WTC11 (cell line): ENCODE measurements around the gene MRPS33. TPM values are rescaled to one million over a fixed set of nuclear protein-coding genes. Genes with fewer than 3 reads are reported as not detected.

Experiments used
- ATAC-seq: fragments of 200-7000 bp; cut with Tn5 transposase; 2 replicates; pipeline ENCODE4 v1.10.0; 2021; ENCODE audit warnings: mild to moderate bottlenecking, moderate library complexity
- CTCF ChIA-PET: fragments of 300-600 bp; sonication (Branson Sonifier 250); formaldehyde crosslinking; loops from one replicate; lab custom pipeline; 2021; ENCODE audit warnings: antibody characterized with exemption; lab: Charles Lee
- POLR2A ChIA-PET: fragments of 350-600 bp; sonication (Branson Sonifier 250); formaldehyde crosslinking; loops from one replicate; lab custom pipeline; 2021; ENCODE audit warnings: antibody characterized with exemption; lab: Charles Lee
- DNase-seq: peaks from one replicate; pipeline ENCODE4 v3.0.0; 2021; ENCODE audit warnings: low spot score
- H3K27ac Mint-ChIP-seq: 2 replicates; pipeline ENCODE4 v1.8.0; 2021; ENCODE audit warnings: mixed read lengths
- H3K27me3 Mint-ChIP-seq: 2 replicates; pipeline ENCODE4 v1.8.0; 2021; ENCODE audit warnings: low read depth, mild to moderate bottlenecking, moderate library complexity, mixed read lengths
- H3K36me3 Mint-ChIP-seq: 2 replicates; pipeline ENCODE4 v1.8.0; 2021; ENCODE audit warnings: mixed read lengths
- H3K4me1 Mint-ChIP-seq: 2 replicates; pipeline ENCODE4 v1.8.0; 2022; ENCODE audit warnings: mixed read lengths
- H3K4me3 Mint-ChIP-seq: 2 replicates; pipeline ENCODE4 v1.8.0; 2021; ENCODE audit warnings: mild to moderate bottlenecking, moderate library complexity, mixed read lengths
- H3K9me3 Mint-ChIP-seq: 2 replicates; pipeline ENCODE4 v1.8.0; 2021; ENCODE audit warnings: mixed read lengths
- CBFB ChIP-seq: sonication (generic); formaldehyde crosslinking; IDR thresholded peaks from 2 replicates; pipeline ENCODE4 v1.8.1; 2022; ENCODE audit warnings: mild to moderate bottlenecking, low read depth, missing genetic modification reagents
- EMX1 ChIP-seq: fragments of 250-450 bp; sonication (Bioruptor Pico); IDR thresholded peaks from 2 replicates; pipeline ENCODE4 v1.8.0; 2021; ENCODE audit warnings: mild to moderate bottlenecking
- GRHL2 ChIP-seq: fragments of 250-450 bp; sonication (Bioruptor Pico); IDR thresholded peaks from 2 replicates; pipeline ENCODE4 v1.8.0; 2022; ENCODE audit warnings: mild to moderate bottlenecking, moderate library complexity; ENCODE audit not compliant: insufficient replicate concordance, severe bottlenecking
- MXD4 ChIP-seq: fragments of 250-450 bp; sonication (Bioruptor Pico); IDR thresholded peaks from 2 replicates; pipeline ENCODE4 v1.8.0; 2021; ENCODE audit warnings: mild to moderate bottlenecking, moderate library complexity, borderline replicate concordance
- NFYB ChIP-seq: sonication (generic); formaldehyde crosslinking; conservative IDR thresholded peaks from 2 replicates; pipeline ENCODE4 v1.8.0; 2022; ENCODE audit warnings: low read depth, missing genetic modification reagents
- NR3C1 ChIP-seq: sonication (generic); formaldehyde crosslinking; conservative IDR thresholded peaks from 2 replicates; pipeline ENCODE4 v1.8.1; 2023; ENCODE audit warnings: low read depth, mild to moderate bottlenecking, missing genetic modification reagents
- OVOL2 ChIP-seq: fragments of 250-450 bp; sonication (Bioruptor Pico); IDR thresholded peaks from 2 replicates; pipeline ENCODE4 v1.9.0; 2021; ENCODE audit warnings: mild to moderate bottlenecking, borderline replicate concordance
- SMAD3 ChIP-seq: sonication (generic); formaldehyde crosslinking; IDR thresholded peaks from 2 replicates; pipeline ENCODE4 v1.8.0; 2022; ENCODE audit warnings: missing genetic modification reagents, mild to moderate bottlenecking, borderline replicate concordance
- SMAD4 ChIP-seq: sonication (generic); formaldehyde crosslinking; IDR thresholded peaks from 2 replicates; pipeline ENCODE4 v1.8.0; 2022; ENCODE audit warnings: mild to moderate bottlenecking, missing genetic modification reagents
- ZNF138 ChIP-seq: sonication (generic); formaldehyde crosslinking; conservative IDR thresholded peaks from 2 replicates; pipeline ENCODE4 v1.8.1; 2022; ENCODE audit warnings: mild to moderate bottlenecking, moderate library complexity, missing genetic modification reagents
- ZNF317 ChIP-seq: sonication (generic); formaldehyde crosslinking; IDR thresholded peaks from 2 replicates; pipeline ENCODE4 v1.8.1; 2023; ENCODE audit warnings: low read depth, mild to moderate bottlenecking, moderate library complexity, missing genetic modification reagents, borderline replicate concordance
- ZNF423 ChIP-seq: fragments of 250-450 bp; sonication (Bioruptor Pico); IDR thresholded peaks from 2 replicates; pipeline ENCODE4 v2.1.2; 2022; ENCODE audit warnings: mild to moderate bottlenecking, moderate library complexity
- total RNA-seq: library from RNA; stranded (reverse); gene quantifications from 3 replicates; pipeline ENCODE4 v1.2.3, GENCODE V29; 2021
- TF ChIP-seq, protein P1 (sequence below): sonication (generic); formaldehyde crosslinking; IDR thresholded peaks from 2 replicates; pipeline ENCODE4 v1.8.0; 2022; ENCODE audit warnings: mild to moderate bottlenecking, missing genetic modification reagents
- TF ChIP-seq, protein P2 (sequence below): sonication (generic); formaldehyde crosslinking; IDR thresholded peaks from 2 replicates; pipeline ENCODE4 v1.8.1; 2022; ENCODE audit warnings: mild to moderate bottlenecking, moderate library complexity, missing genetic modification reagents
- TF ChIP-seq, protein P3 (sequence below): sonication (generic); formaldehyde crosslinking; IDR thresholded peaks from 2 replicates; pipeline ENCODE4 v1.8.0; 2022; ENCODE audit warnings: missing genetic modification reagents
- TF ChIP-seq, protein P4 (sequence below): sonication (generic); formaldehyde crosslinking; IDR thresholded peaks from 2 replicates; pipeline ENCODE4 v1.8.1; 2023; ENCODE audit warnings: mild to moderate bottlenecking, missing genetic modification reagents, moderate library complexity
- TF ChIP-seq, protein P5 (sequence below): fragments of 250-450 bp; sonication (Bioruptor Pico); IDR thresholded peaks from 2 replicates; pipeline ENCODE4 v1.8.0; 2021; ENCODE audit warnings: mild to moderate bottlenecking
- TF ChIP-seq, protein P6 (sequence below): sonication (generic); formaldehyde crosslinking; IDR thresholded peaks from 2 replicates; pipeline ENCODE4 v1.8.0; 2022; ENCODE audit warnings: mild to moderate bottlenecking, missing genetic modification reagents
- TF ChIP-seq, protein P7 (sequence below): fragments of 250-450 bp; sonication (Bioruptor Pico); IDR thresholded peaks from 2 replicates; pipeline ENCODE4 v1.9.0; 2021; ENCODE audit warnings: mild to moderate bottlenecking
- TF ChIP-seq, protein P8 (sequence below): sonication (generic); formaldehyde crosslinking; IDR thresholded peaks from 2 replicates; pipeline ENCODE4 v1.8.0; 2022; ENCODE audit warnings: mild to moderate bottlenecking, missing genetic modification reagents

Gene MRPS33
- total RNA-seq, 1 experiment from 2014 or later, result 63.5 TPM

DNA sequence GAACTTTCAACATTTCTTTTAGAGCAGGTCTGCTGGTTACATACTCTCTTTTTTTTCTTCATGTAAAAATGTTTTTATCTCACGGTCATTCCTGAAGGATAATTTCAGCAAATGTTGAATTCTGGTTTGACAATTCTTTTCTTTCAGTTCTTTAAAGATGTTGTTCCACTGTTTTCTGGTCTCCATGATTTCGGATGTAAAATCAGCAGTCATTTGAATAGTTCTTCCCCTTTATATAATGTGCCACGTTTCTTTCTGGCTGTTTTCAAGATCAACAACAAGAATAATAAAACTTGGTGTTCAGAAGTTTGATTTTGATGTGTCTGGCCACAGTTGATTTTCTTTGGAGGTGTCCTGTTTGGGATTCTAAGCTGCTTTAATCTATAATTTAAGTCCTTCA, 14.0 kb upstream of the MRPS33 start:
- Mint-ChIP-seq H3K27me3 (peaks cover 9% of the 10 kb centered on the region), H3K4me1 (peaks cover 18% of the 10 kb centered on the region), H3K36me3 (peaks cover 36% of the 10 kb centered on the region), H3K27ac (no peak overlapping the region), H3K9me3 (peaks cover 60% of the 10 kb centered on the region), H3K4me3 (no peak overlapping the region)
- ATAC-seq (no peak), DNase-seq (no peak)
- ChIA-PET CTCF (interaction anchor here (1.4 kb wide), 1 partner anchor 14 kb away, joined by 3 read pairs; the partner anchor contains the start of gene MRPS33), POLR2A (no interaction called here)
- TF ChIP-seq, protein P1, sequence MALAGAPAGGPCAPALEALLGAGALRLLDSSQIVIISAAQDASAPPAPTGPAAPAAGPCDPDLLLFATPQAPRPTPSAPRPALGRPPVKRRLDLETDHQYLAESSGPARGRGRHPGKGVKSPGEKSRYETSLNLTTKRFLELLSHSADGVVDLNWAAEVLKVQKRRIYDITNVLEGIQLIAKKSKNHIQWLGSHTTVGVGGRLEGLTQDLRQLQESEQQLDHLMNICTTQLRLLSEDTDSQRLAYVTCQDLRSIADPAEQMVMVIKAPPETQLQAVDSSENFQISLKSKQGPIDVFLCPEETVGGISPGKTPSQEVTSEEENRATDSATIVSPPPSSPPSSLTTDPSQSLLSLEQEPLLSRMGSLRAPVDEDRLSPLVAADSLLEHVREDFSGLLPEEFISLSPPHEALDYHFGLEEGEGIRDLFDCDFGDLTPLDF (CRISPR knock-in tag), result no peak
- TF ChIP-seq, protein P2, sequence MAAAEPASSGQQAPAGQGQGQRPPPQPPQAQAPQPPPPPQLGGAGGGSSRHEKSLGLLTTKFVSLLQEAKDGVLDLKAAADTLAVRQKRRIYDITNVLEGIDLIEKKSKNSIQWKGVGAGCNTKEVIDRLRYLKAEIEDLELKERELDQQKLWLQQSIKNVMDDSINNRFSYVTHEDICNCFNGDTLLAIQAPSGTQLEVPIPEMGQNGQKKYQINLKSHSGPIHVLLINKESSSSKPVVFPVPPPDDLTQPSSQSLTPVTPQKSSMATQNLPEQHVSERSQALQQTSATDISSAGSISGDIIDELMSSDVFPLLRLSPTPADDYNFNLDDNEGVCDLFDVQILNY (CRISPR knock-in tag), result no peak
- TF ChIP-seq ZNF317 (peak; percentile 90), NR3C1 (CRISPR knock-in tag) (no peak)

DNA sequence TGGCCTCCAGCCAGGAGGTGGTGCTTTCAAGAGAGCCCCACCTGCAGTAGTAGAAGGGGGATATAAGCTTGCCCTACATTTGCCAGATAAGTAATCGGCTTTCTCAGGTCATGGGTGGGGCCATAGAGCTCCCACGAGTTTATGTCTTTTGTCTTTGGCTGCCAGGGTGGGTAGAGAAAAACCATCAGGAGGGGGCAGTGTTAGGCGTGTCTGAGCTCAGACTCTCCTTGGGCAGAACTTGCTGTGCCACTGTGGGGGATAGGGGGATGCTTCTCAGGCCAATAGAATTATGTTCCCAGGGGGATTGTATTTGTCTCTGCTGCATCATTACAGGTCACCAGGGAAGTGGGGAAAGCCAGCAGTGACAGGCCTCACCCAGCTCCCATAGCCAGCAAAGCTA, 12.3 kb upstream of the MRPS33 start:
- no peak overlapping the region for H3K4me3 Mint-ChIP-seq
- DNase-seq (peak; percentile 32), ATAC-seq (peak; percentile 88)
- H3K27ac Mint-ChIP-seq, result no peak overlapping the region
- H3K36me3 Mint-ChIP-seq, result peaks cover 30% of the 10 kb centered on the region
- H3K9me3 Mint-ChIP-seq, result peaks cover 60% of the 10 kb centered on the region
- H3K27me3 Mint-ChIP-seq, result peaks cover 17% of the 10 kb centered on the region
- no peak for TF ChIP-seq SMAD4
- TF ChIP-seq, protein P2 (CRISPR knock-in tag), result no peak
- TF ChIP-seq, protein P3, sequence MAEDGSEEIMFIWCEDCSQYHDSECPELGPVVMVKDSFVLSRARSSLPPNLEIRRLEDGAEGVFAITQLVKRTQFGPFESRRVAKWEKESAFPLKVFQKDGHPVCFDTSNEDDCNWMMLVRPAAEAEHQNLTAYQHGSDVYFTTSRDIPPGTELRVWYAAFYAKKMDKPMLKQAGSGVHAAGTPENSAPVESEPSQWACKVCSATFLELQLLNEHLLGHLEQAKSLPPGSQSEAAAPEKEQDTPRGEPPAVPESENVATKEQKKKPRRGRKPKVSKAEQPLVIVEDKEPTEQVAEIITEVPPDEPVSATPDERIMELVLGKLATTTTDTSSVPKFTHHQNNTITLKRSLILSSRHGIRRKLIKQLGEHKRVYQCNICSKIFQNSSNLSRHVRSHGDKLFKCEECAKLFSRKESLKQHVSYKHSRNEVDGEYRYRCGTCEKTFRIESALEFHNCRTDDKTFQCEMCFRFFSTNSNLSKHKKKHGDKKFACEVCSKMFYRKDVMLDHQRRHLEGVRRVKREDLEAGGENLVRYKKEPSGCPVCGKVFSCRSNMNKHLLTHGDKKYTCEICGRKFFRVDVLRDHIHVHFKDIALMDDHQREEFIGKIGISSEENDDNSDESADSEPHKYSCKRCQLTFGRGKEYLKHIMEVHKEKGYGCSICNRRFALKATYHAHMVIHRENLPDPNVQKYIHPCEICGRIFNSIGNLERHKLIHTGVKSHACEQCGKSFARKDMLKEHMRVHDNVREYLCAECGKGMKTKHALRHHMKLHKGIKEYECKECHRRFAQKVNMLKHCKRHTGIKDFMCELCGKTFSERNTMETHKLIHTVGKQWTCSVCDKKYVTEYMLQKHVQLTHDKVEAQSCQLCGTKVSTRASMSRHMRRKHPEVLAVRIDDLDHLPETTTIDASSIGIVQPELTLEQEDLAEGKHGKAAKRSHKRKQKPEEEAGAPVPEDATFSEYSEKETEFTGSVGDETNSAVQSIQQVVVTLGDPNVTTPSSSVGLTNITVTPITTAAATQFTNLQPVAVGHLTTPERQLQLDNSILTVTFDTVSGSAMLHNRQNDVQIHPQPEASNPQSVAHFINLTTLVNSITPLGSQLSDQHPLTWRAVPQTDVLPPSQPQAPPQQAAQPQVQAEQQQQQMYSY (CRISPR knock-in tag), result no peak
- TF ChIP-seq, protein P4, sequence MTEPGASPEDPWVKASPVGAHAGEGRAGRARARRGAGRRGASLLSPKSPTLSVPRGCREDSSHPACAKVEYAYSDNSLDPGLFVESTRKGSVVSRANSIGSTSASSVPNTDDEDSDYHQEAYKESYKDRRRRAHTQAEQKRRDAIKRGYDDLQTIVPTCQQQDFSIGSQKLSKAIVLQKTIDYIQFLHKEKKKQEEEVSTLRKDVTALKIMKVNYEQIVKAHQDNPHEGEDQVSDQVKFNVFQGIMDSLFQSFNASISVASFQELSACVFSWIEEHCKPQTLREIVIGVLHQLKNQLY, result no peak
- TF ChIP-seq, protein P5, sequence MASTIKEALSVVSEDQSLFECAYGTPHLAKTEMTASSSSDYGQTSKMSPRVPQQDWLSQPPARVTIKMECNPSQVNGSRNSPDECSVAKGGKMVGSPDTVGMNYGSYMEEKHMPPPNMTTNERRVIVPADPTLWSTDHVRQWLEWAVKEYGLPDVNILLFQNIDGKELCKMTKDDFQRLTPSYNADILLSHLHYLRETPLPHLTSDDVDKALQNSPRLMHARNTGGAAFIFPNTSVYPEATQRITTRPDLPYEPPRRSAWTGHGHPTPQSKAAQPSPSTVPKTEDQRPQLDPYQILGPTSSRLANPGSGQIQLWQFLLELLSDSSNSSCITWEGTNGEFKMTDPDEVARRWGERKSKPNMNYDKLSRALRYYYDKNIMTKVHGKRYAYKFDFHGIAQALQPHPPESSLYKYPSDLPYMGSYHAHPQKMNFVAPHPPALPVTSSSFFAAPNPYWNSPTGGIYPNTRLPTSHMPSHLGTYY (CRISPR knock-in tag), result no peak
- no peak for TF ChIP-seq SMAD3
- TF ChIP-seq CBFB (CRISPR knock-in tag), result no peak
- TF ChIP-seq, protein P6, sequence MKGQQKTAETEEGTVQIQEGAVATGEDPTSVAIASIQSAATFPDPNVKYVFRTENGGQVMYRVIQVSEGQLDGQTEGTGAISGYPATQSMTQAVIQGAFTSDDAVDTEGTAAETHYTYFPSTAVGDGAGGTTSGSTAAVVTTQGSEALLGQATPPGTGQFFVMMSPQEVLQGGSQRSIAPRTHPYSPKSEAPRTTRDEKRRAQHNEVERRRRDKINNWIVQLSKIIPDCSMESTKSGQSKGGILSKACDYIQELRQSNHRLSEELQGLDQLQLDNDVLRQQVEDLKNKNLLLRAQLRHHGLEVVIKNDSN (CRISPR knock-in tag), result no peak
- no peak for TF ChIP-seq EMX1
- no peak for TF ChIP-seq ZNF423 (CRISPR knock-in tag)
- no peak for TF ChIP-seq NFYB (CRISPR knock-in tag)
- TF ChIP-seq, protein P7, sequence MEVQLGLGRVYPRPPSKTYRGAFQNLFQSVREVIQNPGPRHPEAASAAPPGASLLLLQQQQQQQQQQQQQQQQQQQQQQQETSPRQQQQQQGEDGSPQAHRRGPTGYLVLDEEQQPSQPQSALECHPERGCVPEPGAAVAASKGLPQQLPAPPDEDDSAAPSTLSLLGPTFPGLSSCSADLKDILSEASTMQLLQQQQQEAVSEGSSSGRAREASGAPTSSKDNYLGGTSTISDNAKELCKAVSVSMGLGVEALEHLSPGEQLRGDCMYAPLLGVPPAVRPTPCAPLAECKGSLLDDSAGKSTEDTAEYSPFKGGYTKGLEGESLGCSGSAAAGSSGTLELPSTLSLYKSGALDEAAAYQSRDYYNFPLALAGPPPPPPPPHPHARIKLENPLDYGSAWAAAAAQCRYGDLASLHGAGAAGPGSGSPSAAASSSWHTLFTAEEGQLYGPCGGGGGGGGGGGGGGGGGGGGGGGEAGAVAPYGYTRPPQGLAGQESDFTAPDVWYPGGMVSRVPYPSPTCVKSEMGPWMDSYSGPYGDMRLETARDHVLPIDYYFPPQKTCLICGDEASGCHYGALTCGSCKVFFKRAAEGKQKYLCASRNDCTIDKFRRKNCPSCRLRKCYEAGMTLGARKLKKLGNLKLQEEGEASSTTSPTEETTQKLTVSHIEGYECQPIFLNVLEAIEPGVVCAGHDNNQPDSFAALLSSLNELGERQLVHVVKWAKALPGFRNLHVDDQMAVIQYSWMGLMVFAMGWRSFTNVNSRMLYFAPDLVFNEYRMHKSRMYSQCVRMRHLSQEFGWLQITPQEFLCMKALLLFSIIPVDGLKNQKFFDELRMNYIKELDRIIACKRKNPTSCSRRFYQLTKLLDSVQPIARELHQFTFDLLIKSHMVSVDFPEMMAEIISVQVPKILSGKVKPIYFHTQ (CRISPR knock-in tag), result no peak
- no peak for TF ChIP-seq OVOL2
- TF ChIP-seq GRHL2 (CRISPR knock-in tag), result no peak
- TF ChIP-seq MXD4 (CRISPR knock-in tag), result no peak
- TF ChIP-seq ZNF138 (CRISPR knock-in tag), result no peak
- TF ChIP-seq, protein P8, sequence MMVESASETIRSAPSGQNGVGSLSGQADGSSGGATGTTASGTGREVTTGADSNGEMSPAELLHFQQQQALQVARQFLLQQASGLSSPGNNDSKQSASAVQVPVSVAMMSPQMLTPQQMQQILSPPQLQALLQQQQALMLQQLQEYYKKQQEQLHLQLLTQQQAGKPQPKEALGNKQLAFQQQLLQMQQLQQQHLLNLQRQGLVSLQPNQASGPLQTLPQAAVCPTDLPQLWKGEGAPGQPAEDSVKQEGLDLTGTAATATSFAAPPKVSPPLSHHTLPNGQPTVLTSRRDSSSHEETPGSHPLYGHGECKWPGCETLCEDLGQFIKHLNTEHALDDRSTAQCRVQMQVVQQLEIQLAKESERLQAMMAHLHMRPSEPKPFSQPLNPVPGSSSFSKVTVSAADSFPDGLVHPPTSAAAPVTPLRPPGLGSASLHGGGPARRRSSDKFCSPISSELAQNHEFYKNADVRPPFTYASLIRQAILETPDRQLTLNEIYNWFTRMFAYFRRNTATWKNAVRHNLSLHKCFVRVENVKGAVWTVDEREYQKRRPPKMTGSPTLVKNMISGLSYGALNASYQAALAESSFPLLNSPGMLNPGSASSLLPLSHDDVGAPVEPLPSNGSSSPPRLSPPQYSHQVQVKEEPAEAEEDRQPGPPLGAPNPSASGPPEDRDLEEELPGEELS (CRISPR knock-in tag), result no peak
- CTCF ChIA-PET, result interaction anchor here (0.6 to 1.7 kb wide), 13 partner anchors 12 to 627 kb away, joined by 3 to 15 read pairs (median 4); partner anchors contain the start of gene MRPS33
- peaks cover 7% of the 10 kb centered on the region for H3K4me1 Mint-ChIP-seq
- POLR2A ChIA-PET, result no interaction called here
